PC-9 (cell line): ENCODE results near the gene OVCH2.

ENCODE experiments used
- EZH2 ChIP-seq: fragments of 200-600 bp; sonication (generic); IDR thresholded peaks from 2 replicates; pipeline ENCODE4 v1.8.0; 2017; ENCODE audit warnings: antibody characterized with exemption, low read depth
- TF ChIP-seq, protein P1 (sequence below): fragments of 200-600 bp; sonication (generic); conservative IDR thresholded peaks from 2 replicates; pipeline ENCODE4 v1.6.1; 2017; ENCODE audit warnings: mixed run types, antibody characterized with exemption, mild to moderate bottlenecking, moderate library complexity

DNA sequence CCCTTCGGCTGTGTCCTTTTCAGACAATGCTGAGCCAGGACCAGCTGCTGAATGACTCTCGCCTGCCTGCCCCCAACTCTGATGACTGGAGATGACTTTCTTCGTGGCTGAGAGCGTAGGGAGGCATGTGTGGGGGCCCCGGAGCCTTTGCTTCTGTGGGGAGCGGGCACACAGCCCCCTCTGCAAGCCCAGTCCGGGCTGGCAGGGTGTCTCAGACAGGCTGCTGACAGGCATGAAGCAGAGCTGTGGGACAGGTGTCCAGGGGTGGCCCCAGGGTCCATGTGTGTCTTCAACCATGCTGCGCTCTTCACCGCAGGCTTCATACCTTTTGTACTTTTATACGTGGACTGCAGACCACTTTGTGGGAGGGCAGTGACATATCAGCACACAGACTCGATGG lies 49.6 kb downstream of the OVCH2 start:
- TF ChIP-seq, protein P1, sequence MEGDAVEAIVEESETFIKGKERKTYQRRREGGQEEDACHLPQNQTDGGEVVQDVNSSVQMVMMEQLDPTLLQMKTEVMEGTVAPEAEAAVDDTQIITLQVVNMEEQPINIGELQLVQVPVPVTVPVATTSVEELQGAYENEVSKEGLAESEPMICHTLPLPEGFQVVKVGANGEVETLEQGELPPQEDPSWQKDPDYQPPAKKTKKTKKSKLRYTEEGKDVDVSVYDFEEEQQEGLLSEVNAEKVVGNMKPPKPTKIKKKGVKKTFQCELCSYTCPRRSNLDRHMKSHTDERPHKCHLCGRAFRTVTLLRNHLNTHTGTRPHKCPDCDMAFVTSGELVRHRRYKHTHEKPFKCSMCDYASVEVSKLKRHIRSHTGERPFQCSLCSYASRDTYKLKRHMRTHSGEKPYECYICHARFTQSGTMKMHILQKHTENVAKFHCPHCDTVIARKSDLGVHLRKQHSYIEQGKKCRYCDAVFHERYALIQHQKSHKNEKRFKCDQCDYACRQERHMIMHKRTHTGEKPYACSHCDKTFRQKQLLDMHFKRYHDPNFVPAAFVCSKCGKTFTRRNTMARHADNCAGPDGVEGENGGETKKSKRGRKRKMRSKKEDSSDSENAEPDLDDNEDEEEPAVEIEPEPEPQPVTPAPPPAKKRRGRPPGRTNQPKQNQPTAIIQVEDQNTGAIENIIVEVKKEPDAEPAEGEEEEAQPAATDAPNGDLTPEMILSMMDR, result no peak
- no peak for TF ChIP-seq EZH2
